AG04449 (cell line): ENCODE measurements around the gene SHC4.
A peak's percentile ranks its signal among the peaks of the same experiment; 100 is the strongest.

Experiments used
- CTCF ChIA-PET: fragments of 350-600 bp; formaldehyde crosslinking; extraction: SDS; loops from one replicate; lab custom pipeline; 2021; ENCODE audit warnings: antibody characterized with exemption; lab: Yijun Ruan, JAX
- POLR2A ChIA-PET: fragments of 400-600, 350-600 bp; formaldehyde crosslinking; extraction: SDS; loops from one replicate; lab custom pipeline; 2020; ENCODE audit warnings: antibody characterized with exemption, inconsistent platforms; lab: Yijun Ruan, JAX
- DNase-seq: peaks from one replicate; pipeline ENCODE4 v3.0.0-alpha.2; 2010; ENCODE audit warnings: low read depth, low spot score
- H3K4me3 ChIP-seq: 2 replicates; pipeline ENCODE4 v1.5.1; 2011; ENCODE audit warnings: low read depth, mild to moderate bottlenecking, control low read depth, low read length
- TF ChIP-seq, protein P1 (sequence below): IDR thresholded peaks from one replicate; pipeline ENCODE4 v1.5.1; 2011; ENCODE audit warnings: mild to moderate bottlenecking, moderate library complexity, low read length, control low read depth, inconsistent platforms; ENCODE audit not compliant: insufficient read depth; ENCODE audit errors: missing control alignments

The SHC4 gene

DNA sequence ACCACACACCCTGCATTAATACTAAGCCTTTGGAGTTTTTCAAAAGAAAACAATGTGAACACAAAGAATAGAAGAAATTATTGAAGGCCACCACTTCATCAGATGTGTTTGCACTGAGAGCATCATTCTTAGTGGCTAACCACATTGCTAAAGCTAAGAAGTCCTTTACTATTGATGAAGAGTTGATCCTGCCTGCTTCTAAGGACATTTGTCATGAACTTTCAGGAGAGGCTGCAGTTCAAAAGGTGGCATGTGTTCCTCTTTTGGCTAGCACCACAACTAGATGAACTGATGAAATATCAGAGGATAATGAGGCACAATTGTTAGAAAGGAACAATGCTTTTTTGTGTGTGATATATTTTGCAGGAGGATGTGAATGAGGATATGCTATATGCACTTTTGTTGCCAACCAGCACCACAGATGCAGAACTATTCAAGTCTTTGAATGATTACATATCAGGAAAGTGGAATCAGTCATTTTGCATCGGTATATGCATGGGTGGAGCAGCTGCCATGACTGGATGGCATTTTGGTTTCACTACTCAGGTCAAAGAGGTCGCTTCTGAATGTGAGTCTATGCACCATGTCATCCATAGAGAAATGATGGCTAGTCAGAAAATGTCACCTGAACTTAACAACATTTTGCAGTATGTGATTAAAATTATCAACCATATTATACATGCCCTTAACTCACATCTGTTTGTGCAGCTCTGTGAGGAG lies 88.3 kb downstream of the SHC4 start:
- TF ChIP-seq, protein P1, sequence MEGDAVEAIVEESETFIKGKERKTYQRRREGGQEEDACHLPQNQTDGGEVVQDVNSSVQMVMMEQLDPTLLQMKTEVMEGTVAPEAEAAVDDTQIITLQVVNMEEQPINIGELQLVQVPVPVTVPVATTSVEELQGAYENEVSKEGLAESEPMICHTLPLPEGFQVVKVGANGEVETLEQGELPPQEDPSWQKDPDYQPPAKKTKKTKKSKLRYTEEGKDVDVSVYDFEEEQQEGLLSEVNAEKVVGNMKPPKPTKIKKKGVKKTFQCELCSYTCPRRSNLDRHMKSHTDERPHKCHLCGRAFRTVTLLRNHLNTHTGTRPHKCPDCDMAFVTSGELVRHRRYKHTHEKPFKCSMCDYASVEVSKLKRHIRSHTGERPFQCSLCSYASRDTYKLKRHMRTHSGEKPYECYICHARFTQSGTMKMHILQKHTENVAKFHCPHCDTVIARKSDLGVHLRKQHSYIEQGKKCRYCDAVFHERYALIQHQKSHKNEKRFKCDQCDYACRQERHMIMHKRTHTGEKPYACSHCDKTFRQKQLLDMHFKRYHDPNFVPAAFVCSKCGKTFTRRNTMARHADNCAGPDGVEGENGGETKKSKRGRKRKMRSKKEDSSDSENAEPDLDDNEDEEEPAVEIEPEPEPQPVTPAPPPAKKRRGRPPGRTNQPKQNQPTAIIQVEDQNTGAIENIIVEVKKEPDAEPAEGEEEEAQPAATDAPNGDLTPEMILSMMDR = no peak
- H3K4me3 ChIP-seq = no peak overlapping the region
- DNase-seq = no peak
- CTCF ChIA-PET = interaction anchor here (0.7 to 2.3 kb wide), 5 partner anchors 13 to 101 kb away, joined by 3 to 9 read pairs (median 4); no protein-coding TSS in a partner anchor
- POLR2A ChIA-PET = no interaction called here

- TF ChIP-seq, protein P1 = no peak
- CTCF ChIA-PET = interaction anchor here (1.5 to 3.0 kb wide), 5 partner anchors 9 to 103 kb away, joined by 3 to 15 read pairs (median 5); no protein-coding TSS in a partner anchor
- no peak overlapping the region for H3K4me3 ChIP-seq
- DNase-seq = no peak
- POLR2A ChIA-PET = no interaction called here
Measured at GRCh38 chr15:48872632-48873031, 91.1 kb downstream of the SHC4 start.

DNA sequence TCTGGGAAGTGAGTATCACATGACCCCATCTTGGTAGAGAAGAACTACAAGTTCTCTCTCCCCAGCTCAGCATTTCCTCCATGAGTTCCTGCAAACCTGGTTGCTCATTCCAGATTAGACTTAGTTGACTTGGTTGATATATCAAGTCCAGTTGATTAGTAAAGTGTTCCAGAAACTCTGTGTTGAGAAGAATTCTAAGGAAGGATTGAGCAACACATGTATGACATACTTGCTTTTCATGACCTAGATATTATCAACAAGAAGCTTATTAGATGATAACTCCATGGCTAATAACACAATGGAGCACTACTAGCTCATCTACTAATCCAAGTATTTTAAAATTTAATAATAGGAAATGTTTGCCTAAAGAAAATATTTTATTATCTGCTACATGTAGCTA lies 92.2 kb downstream of the SHC4 start:
- H3K4me3 ChIP-seq = no peak overlapping the region
- POLR2A ChIA-PET = no interaction called here
- CTCF ChIA-PET = interaction anchor here (1.4 to 3.0 kb wide), 6 partner anchors 10 to 104 kb away, joined by 3 to 15 read pairs (median 5); no protein-coding TSS in a partner anchor
- DNase-seq = no peak
- TF ChIP-seq, protein P1 = no peak

GRCh38 chr15:48869966-48870365 lies 93.8 kb downstream of the SHC4 start:
- no peak for DNase-seq
- TF ChIP-seq, protein P1 = no peak
- CTCF ChIA-PET = interaction anchor here (0.8 to 6.6 kb wide), 5 partner anchors 8 to 276 kb away, joined by 3 to 34 read pairs (median 14); no protein-coding TSS in a partner anchor
- no peak overlapping the region for H3K4me3 ChIP-seq
- POLR2A ChIA-PET = no interaction called here

DNA sequence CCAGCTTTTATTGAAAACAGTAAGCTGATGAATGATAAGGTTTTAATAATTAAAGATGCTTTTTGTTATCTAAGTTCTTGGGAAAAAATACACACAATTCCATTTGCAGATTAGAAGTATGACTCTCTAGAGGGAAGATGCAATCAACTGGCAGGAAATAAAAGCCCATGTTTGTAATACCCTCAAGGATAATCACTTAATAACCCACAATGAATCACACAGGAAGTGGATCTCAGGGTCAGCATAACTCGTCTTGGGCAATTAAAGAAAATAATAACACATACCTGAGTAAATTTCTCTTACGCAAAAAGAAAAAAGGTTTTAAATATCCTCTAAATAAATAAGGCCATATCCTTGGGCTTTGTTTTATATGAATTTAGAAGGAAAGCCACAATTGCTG lies 95.2 kb downstream of the SHC4 start:
- TF ChIP-seq, protein P1 = no peak
- H3K4me3 ChIP-seq = no peak overlapping the region
- peak; percentile 54 for DNase-seq
- ChIA-PET POLR2A (interaction anchor here (1.1 kb wide), 1 partner anchor 9 kb away, joined by 4 read pairs; the partner anchor contains the start of gene EID1), CTCF (interaction anchor here (1.5 to 6.6 kb wide), 3 partner anchors 10 to 278 kb away, joined by 4 to 34 read pairs (median 6); partner anchors contain the start of gene EID1)

DNA sequence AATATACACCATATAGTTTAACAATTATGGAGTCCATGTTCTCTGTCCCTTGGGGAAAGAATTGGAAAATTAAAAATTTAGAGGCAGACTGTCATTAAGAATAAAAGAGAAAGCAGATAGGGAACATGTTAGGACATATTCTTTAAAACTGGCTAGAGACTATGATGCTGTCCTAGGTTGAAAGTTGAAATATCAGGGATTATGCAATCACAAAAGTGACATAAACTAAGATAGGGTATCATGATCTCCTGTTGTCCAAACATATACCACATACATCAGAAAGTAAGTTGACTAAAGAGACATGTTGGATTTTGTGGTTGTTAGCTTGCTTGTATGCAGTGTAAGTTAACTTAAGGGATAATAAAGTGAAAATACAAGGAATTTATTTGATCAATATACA lies 95.7 kb downstream of the SHC4 start:
- DNase-seq = no peak
- TF ChIP-seq, protein P1 = no peak
- CTCF ChIA-PET = interaction anchor here (1.5 to 11.1 kb wide), 4 partner anchors 10 to 278 kb away, joined by 4 to 166 read pairs (median 20); partner anchors contain the start of genes EID1 and SHC4
- no peak overlapping the region for H3K4me3 ChIP-seq
- POLR2A ChIA-PET = interaction anchor here (1.1 kb wide), 1 partner anchor 10 kb away, joined by 4 read pairs; the partner anchor contains the start of gene EID1
